Gastroesophageal sphincter (tissue), 4 donors: ENCODE results near the gene GRID2. TPM values are rescaled to one million over a fixed set of nuclear protein-coding genes. Genes with fewer than 3 reads are reported as not detected.
A peak's percentile ranks its signal among the peaks of the same experiment; 100 is the strongest.

Experiments
- ATAC-seq: fragments of 150-250 bp; one replicate; pipeline ENCODE4 v1.9.1; 2016; ENCODE audit warnings: mild to moderate bottlenecking, moderate library complexity
- H3K27ac ChIP-seq, 4 donors: fragments of 200-600 bp; sonication (generic) in 3 of 4; 1 replicate in 3 of 4; 2 replicates in 1 of 4; pipeline ENCODE4 v1.5.1; 2016 to 2019
- H3K27me3 ChIP-seq: fragments of 200-600 bp; sonication (generic); one replicate; pipeline ENCODE4 v1.5.1; 2019
- H3K36me3 ChIP-seq, 2 donors: fragments of 200-600 bp; sonication (generic); one replicate each; pipeline ENCODE4 v1.5.1; 2019; ENCODE audit warnings: control low read depth in 1 of 2
- H3K4me1 ChIP-seq, 3 donors: fragments of 200-600 bp; sonication (generic); 1 replicate in 2 of 3; 2 replicates in 1 of 3; pipeline ENCODE4 v1.5.1; 2016 to 2019; ENCODE audit warnings: control low read depth in 2 of 3
- H3K4me3 ChIP-seq, 2 donors: fragments of 200-600 bp; sonication (generic); one replicate each; pipeline ENCODE4 v1.5.1; 2019; ENCODE audit warnings: mild to moderate bottlenecking in 1 of 2, moderate library complexity in 1 of 2
- H3K9me3 ChIP-seq, 3 donors: fragments of 200-600 bp; sonication (generic); one replicate each; pipeline ENCODE4 v1.5.1; 2017 to 2019; ENCODE audit warnings: control low read depth in 2 of 3
- EP300 ChIP-seq: sonication (generic); formaldehyde crosslinking; IDR thresholded peaks from one replicate; pipeline ENCODE4 v1.6.1; 2017; ENCODE audit warnings: antibody characterized with exemption, mild to moderate bottlenecking
- POLR2A ChIP-seq, 2 donors: fragments of 450-650 bp; IDR thresholded peaks; one replicate each; pipeline ENCODE4 v1.6.1; 2017; ENCODE audit warnings: antibody characterized with exemption in 2 of 2, mild to moderate bottlenecking in 2 of 2, moderate library complexity in 1 of 2
- POLR2AphosphoS5 ChIP-seq: sonication (generic); formaldehyde crosslinking; IDR thresholded peaks from one replicate; pipeline ENCODE4 v1.6.1; 2017; ENCODE audit warnings: antibody characterized with exemption
- WGBS, 2 donors: methylation state at CpG; one replicate each; pipeline ENCODE4 v1.1.5; 2018; ENCODE audit warnings: low coverage in 1 of 2; 5-methylcytosine and 5-hydroxymethylcytosine counted together
- total RNA-seq, 4 donors: library from RNA; depleted of rRNA; stranded (reverse); fragments of >200 nt; gene quantifications; one replicate each; pipeline ENCODE4 v1.1.0, GENCODE V29; 2016
- TF ChIP-seq, protein P1 (sequence below), 4 experiments: fragments of 200-600 bp in 2 of 4; fragments of 450-650 bp in 2 of 4; sonication (generic) in 1 of 4; IDR thresholded peaks; one replicate each; pipeline ENCODE4 v1.5.1; 2017 to 2019; ENCODE audit warnings: antibody characterized with exemption in 4 of 4, mild to moderate bottlenecking in 2 of 4, moderate library complexity in 2 of 4

Gene GRID2
- total RNA-seq, 4 donors from 2014 or later, result 0.81 TPM; not detected in 3

GRCh38 chr4:92968996-92969395, 665.2 kb downstream of the GRID2 start:
- H3K27me3 ChIP-seq, result no peaks in the 10 kb centered on the region
- no peak overlapping the region for H3K4me3 ChIP-seq
- ATAC-seq, result no peak
- WGBS, 2 donors, result 73 to 86% methylated on average over 1 of the region's 1 CpG
- no peak overlapping the region for H3K27ac ChIP-seq
- no peaks in the 10 kb centered on the region for H3K9me3 ChIP-seq
- no peaks in the 10 kb centered on the region for H3K36me3 ChIP-seq
- H3K4me1 ChIP-seq, result no peaks in the 10 kb centered on the region
- TF ChIP-seq, protein P1, sequence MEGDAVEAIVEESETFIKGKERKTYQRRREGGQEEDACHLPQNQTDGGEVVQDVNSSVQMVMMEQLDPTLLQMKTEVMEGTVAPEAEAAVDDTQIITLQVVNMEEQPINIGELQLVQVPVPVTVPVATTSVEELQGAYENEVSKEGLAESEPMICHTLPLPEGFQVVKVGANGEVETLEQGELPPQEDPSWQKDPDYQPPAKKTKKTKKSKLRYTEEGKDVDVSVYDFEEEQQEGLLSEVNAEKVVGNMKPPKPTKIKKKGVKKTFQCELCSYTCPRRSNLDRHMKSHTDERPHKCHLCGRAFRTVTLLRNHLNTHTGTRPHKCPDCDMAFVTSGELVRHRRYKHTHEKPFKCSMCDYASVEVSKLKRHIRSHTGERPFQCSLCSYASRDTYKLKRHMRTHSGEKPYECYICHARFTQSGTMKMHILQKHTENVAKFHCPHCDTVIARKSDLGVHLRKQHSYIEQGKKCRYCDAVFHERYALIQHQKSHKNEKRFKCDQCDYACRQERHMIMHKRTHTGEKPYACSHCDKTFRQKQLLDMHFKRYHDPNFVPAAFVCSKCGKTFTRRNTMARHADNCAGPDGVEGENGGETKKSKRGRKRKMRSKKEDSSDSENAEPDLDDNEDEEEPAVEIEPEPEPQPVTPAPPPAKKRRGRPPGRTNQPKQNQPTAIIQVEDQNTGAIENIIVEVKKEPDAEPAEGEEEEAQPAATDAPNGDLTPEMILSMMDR (IDR thresholded peaks at IDR 0.05), result no peak
- no peak for TF ChIP-seq EP300
- no peak for TF ChIP-seq POLR2AphosphoS5
- TF ChIP-seq POLR2A (IDR thresholded peaks at IDR 0.05), result no peak

DNA sequence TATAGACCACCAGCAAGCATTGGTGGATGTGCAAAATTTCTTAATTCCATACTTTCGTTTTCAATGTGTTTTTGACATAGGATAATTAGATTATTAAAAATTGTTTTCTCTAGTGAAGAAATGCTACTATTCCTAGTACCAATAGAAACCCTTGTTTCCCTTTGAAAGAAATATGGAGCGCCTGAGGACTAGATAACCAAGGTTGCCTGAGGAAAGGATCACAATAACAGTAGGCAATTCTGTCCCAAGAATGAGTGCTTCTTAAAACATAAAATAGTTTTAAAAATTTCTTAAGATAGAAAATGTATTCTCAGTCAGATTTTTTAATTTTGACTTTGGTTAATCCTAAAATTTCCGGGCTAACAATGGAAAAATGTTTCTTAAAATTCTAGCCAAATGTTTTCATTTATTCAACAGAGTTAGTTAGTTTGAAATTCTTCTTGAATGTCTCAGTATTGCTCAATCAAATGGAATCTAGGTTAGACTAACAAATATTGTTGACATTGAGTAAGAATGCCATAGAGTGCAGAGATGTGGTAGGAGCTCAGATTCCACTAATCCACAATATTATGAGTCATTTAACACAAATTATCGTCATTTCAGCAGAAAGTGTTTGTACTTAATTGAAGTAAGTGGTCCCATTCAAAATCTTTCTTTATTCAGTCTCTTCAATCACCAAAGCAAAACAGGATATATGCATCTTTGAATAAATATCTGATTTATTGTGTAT, 666.0 kb downstream of the GRID2 start:
- Histone ChIP-seq H3K27ac (no peak overlapping the region), H3K27me3 (no peaks in the 10 kb centered on the region), H3K36me3 (no peaks in the 10 kb centered on the region), H3K4me3 (no peak overlapping the region), H3K4me1 (no peaks in the 10 kb centered on the region), H3K9me3 (no peaks in the 10 kb centered on the region)
- 68 to 77% methylated on average over 4 of the region's 4 CpGs for WGBS, 2 donors
- TF ChIP-seq, protein P1 (IDR thresholded peaks at IDR 0.05), result no peak
- no peak for TF ChIP-seq EP300
- no peak for TF ChIP-seq POLR2AphosphoS5
- TF ChIP-seq POLR2A (IDR thresholded peaks at IDR 0.05), result no peak
- peak; percentile 71 for ATAC-seq

GRCh38 chr4:92970996-92971395, 667.2 kb downstream of the GRID2 start:
- no peaks in the 10 kb centered on the region for H3K27me3 ChIP-seq
- no peak for ATAC-seq
- no peaks in the 10 kb centered on the region for H3K36me3 ChIP-seq
- TF ChIP-seq, protein P1 (IDR thresholded peaks at IDR 0.05), result no peak
- TF ChIP-seq POLR2A (IDR thresholded peaks at IDR 0.05), result no peak
- no peak for TF ChIP-seq POLR2AphosphoS5
- no peak for TF ChIP-seq EP300
- no peaks in the 10 kb centered on the region for H3K9me3 ChIP-seq
- H3K4me1 ChIP-seq, result no peaks in the 10 kb centered on the region
- 56 to 100% methylated on average over 1 of the region's 1 CpG for WGBS, 2 donors
- H3K27ac ChIP-seq, result no peak overlapping the region
- no peak overlapping the region for H3K4me3 ChIP-seq

GRCh38 chr4:92988301-92988700, 684.5 kb downstream of the GRID2 start:
- Histone ChIP-seq H3K9me3 (no peaks in the 10 kb centered on the region), H3K27me3 (no peaks in the 10 kb centered on the region), H3K36me3 (no peaks in the 10 kb centered on the region), H3K4me1 (no peaks in the 10 kb centered on the region), H3K27ac (no peak overlapping the region), H3K4me3 (no peak overlapping the region)
- 66 to 86% methylated on average over 1 to 2 of the region's 2 CpGs for WGBS, 2 donors
- no peak for TF ChIP-seq POLR2AphosphoS5
- no peak for TF ChIP-seq POLR2A (IDR thresholded peaks at IDR 0.05)
- no peak for TF ChIP-seq EP300
- TF ChIP-seq, protein P1 (IDR thresholded peaks at IDR 0.05), result no peak
- no peak for ATAC-seq

- TF ChIP-seq POLR2AphosphoS5, result no peak
- no peak for TF ChIP-seq POLR2A (IDR thresholded peaks at IDR 0.05)
- TF ChIP-seq, protein P1 (IDR thresholded peaks at IDR 0.05), result no peak
- no peak for TF ChIP-seq EP300
- no peak for ATAC-seq
- no peaks in the 10 kb centered on the region for H3K4me1 ChIP-seq
- no peaks in the 10 kb centered on the region for H3K36me3 ChIP-seq
- 60 to 77% methylated on average over 4 of the region's 4 CpGs for WGBS, 2 donors
- H3K9me3 ChIP-seq, result no peaks in the 10 kb centered on the region
- H3K27me3 ChIP-seq, result no peaks in the 10 kb centered on the region
- H3K27ac ChIP-seq, result no peak overlapping the region
- H3K4me3 ChIP-seq, result no peak overlapping the region
Measured at GRCh38 chr4:92992758-92993157, 689.0 kb downstream of the GRID2 start.
